CD4-positive, alpha-beta memory T cell (primary cell): ENCODE data around the gene DDA1. TPM values are rescaled to one million over a fixed set of nuclear protein-coding genes. Genes with fewer than 3 reads are reported as not detected.
A peak's percentile ranks its signal among the peaks of the same experiment; 100 is the strongest.

Source experiments
- CTCF ChIA-PET: fragments of 350-600 bp; sonication (Branson Sonifier 250); formaldehyde crosslinking; loops from one replicate; lab custom pipeline; 2021; ENCODE audit warnings: inconsistent platforms; ENCODE audit not compliant: partially characterized antibody; lab: Charles Lee
- POLR2A ChIA-PET: fragments of 350-600 bp; sonication (Branson Sonifier 250); formaldehyde crosslinking; loops from one replicate; lab custom pipeline; 2021; ENCODE audit not compliant: partially characterized antibody; lab: Charles Lee
- DNase-seq, 5 donors: peaks; one replicate each; pipeline versions ENCODE4 v3.0.0 to v3.0.0-alpha.2; 2020 to 2022; ENCODE audit warnings: mixed read lengths in 1 of 5
- H3K27ac ChIP-seq: one replicate; pipeline ENCODE4 v1.7.0; 2013; ENCODE audit warnings: low read depth, low read length
- H3K27me3 ChIP-seq: 2 replicates; pipeline ENCODE4 v1.7.0; 2013; ENCODE audit warnings: mild to moderate bottlenecking, low read length, moderate library complexity; ENCODE audit not compliant: insufficient read depth
- H3K36me3 ChIP-seq: 2 replicates; pipeline ENCODE4 v1.7.0; 2013; ENCODE audit warnings: mild to moderate bottlenecking, low read length, moderate library complexity; ENCODE audit not compliant: insufficient read depth
- H3K4me1 ChIP-seq: 2 replicates; pipeline ENCODE4 v1.7.0; 2013; ENCODE audit warnings: mild to moderate bottlenecking, low read length, moderate library complexity; ENCODE audit not compliant: insufficient read depth
- H3K4me3 ChIP-seq, 2 donors: one replicate each; pipeline ENCODE4 v1.7.0; 2013; ENCODE audit warnings: low read length in 2 of 2, mild to moderate bottlenecking in 1 of 2
- H3K9me3 ChIP-seq, 2 donors: one replicate each; pipeline ENCODE4 v1.7.0; 2013; ENCODE audit warnings: low read length in 2 of 2, control low read depth in 1 of 2; ENCODE audit not compliant: control insufficient read depth in 1 of 2
- H3K27ac Mint-ChIP-seq, 7 donors: one replicate each; pipeline ENCODE4 v1.8.0; 2020 to 2021; ENCODE audit warnings: mixed read lengths in 7 of 7, mild to moderate bottlenecking in 6 of 7, inconsistent platforms in 3 of 7, moderate library complexity in 3 of 7
- H3K27me3 Mint-ChIP-seq, 2 donors: one replicate each; pipeline ENCODE4 v1.8.0; 2020 to 2021; ENCODE audit warnings: mixed read lengths in 2 of 2
- H3K36me3 Mint-ChIP-seq, 2 donors: one replicate each; pipeline ENCODE4 v1.8.0; 2020 to 2021; ENCODE audit warnings: mixed read lengths in 2 of 2, inconsistent platforms in 1 of 2, mild to moderate bottlenecking in 1 of 2
- H3K4me1 Mint-ChIP-seq, 4 donors: one replicate each; pipeline ENCODE4 v1.8.0; 2020 to 2021; ENCODE audit warnings: mixed read lengths in 4 of 4, mild to moderate bottlenecking in 1 of 4
- H3K4me3 Mint-ChIP-seq, 8 donors: one replicate each; pipeline ENCODE4 v1.8.0; 2020 to 2021; ENCODE audit warnings: mixed read lengths in 8 of 8, mild to moderate bottlenecking in 7 of 8, moderate library complexity in 6 of 8, inconsistent platforms in 3 of 8
- H3K9me3 Mint-ChIP-seq, 8 donors: one replicate each; pipeline ENCODE4 v1.8.0; 2020 to 2021; ENCODE audit warnings: mixed read lengths in 8 of 8, mild to moderate bottlenecking in 5 of 8, inconsistent platforms in 3 of 8, moderate library complexity in 1 of 8
- intact Hi-C: fragments of 100-400 bp; cut with micrococcal nuclease; formaldehyde crosslinking; loops from one replicate; pipeline ENCODE4 v1.15.1; 2023
- polyA plus RNA-seq, 2 donors: library from polyadenylated mRNA; unstranded; fragments of 300-500 nt; fragmentation: Illumina TruSeq; gene quantifications; one replicate each; pipeline ENCODE4 v1.2.3, GENCODE V29; 2021
- total RNA-seq, 2 experiments: library from RNA; stranded (reverse); gene quantifications; one replicate each; pipeline ENCODE4 v1.2.3, GENCODE V29; 2021

DDA1 gene
- total and polyA plus RNA-seq, 4 experiments from 2014 or later: 31.6 to 42.6 (median 39.5) TPM

GRCh38 chr19:17333611-17334413, 24.4 kb downstream of the DDA1 start:
- H3K36me3 Mint-ChIP-seq: peaks cover 0 to 14% of the 10 kb centered on the region in 2 donors
- peak overlapping the region; percentile 83 to 97 (median 88) for H3K27ac Mint-ChIP-seq
- H3K36me3 ChIP-seq: no peaks in the 10 kb centered on the region
- intact Hi-C loops: loop anchor here (1.0 to 2.0 kb wide), 2 partner anchors 41 to 57 kb away; no protein-coding TSS in a partner anchor
- peaks cover 53% of the 10 kb centered on the region for H3K4me1 ChIP-seq
- H3K27ac ChIP-seq: peak overlapping the region; percentile 71
- peak overlapping the region; percentile 84 to 94 (median 90) for H3K4me3 Mint-ChIP-seq
- no peaks in the 10 kb centered on the region for H3K27me3 Mint-ChIP-seq
- H3K27me3 ChIP-seq: no peaks in the 10 kb centered on the region
- H3K4me1 Mint-ChIP-seq: peaks cover 18 to 63% (median 41%) of the 10 kb centered on the region in 4 donors
- CTCF ChIA-PET: interaction anchor here (0.5 to 3.2 kb wide), 7 partner anchors 13 to 41 kb away, joined by 3 to 11 read pairs (median 8); partner anchors contain the start of genes DDA1 and MRPL34
- no peaks in the 10 kb centered on the region for H3K9me3 ChIP-seq
- H3K4me3 ChIP-seq: peak overlapping the region; percentile 42 to 76
- peak; percentile 58 to 90 (median 69) for DNase-seq
- POLR2A ChIA-PET: interaction anchor here (1.0 to 5.7 kb wide), 12 partner anchors 9 to 107 kb away, joined by 3 to 64 read pairs (median 7); partner anchors contain the start of genes ABHD8, BABAM1, DDA1 and MRPL34
- H3K9me3 Mint-ChIP-seq: peaks cover 0 to 1% (median 0%) of the 10 kb centered on the region in 8 donors

- H3K4me3 ChIP-seq: peak within 1 kb of the TSS; percentile 71 to 76
- peaks cover 18 to 61% (median 38%) of the 10 kb centered on the region in 4 donors for H3K4me1 Mint-ChIP-seq
Measured at GRCh38 chr19:17334414-17335409, 25.3 kb downstream of the DDA1 start, which contains the start of gene ANO8. Gene ANO8 (minus strand): TSS chr19:17334855. CDS start chr19:17334670, 185 bp downstream.

GRCh38 chr19:17335575-17335974, 26.2 kb downstream of the DDA1 start:
- Histone ChIP-seq H3K27me3 (no peaks in the 10 kb centered on the region), H3K4me3 (no peak overlapping the region), H3K4me1 (peaks cover 47% of the 10 kb centered on the region), H3K36me3 (no peaks in the 10 kb centered on the region), H3K9me3 (no peaks in the 10 kb centered on the region), H3K27ac (peak overlapping the region; percentile 71)
- Mint-ChIP-seq H3K27me3 (no peaks in the 10 kb centered on the region), H3K9me3 (peaks cover 0 to 1% (median 0%) of the 10 kb centered on the region in 8 donors), H3K36me3 (peaks cover 0 to 14% of the 10 kb centered on the region in 2 donors), H3K4me3 (peak overlapping the region in 7 of 8 donors; percentile 26 to 96 (median 86)), H3K27ac (peak overlapping the region in 2 of 7 donors; percentile 74 to 90), H3K4me1 (peaks cover 18 to 55% (median 35%) of the 10 kb centered on the region in 4 donors)
- no peak for DNase-seq
- ChIA-PET CTCF (interaction anchor here (1.1 to 3.2 kb wide), 6 partner anchors 11 to 54 kb away, joined by 5 to 11 read pairs (median 8); partner anchors contain the start of genes DDA1 and MRPL34), POLR2A (interaction anchor here (0.8 to 5.7 kb wide), 14 partner anchors 9 to 210 kb away, joined by 3 to 64 read pairs (median 4); partner anchors contain the start of genes ABHD8, BABAM1, BST2 and DDA1)
- intact Hi-C loops: loop anchor here (2.0 to 5.0 kb wide), 2 partner anchors 43 to 72 kb away; partner anchors contain the start of gene BST2

More at GRCh38 chr19:17334414-17335409, 25.3 kb downstream of the DDA1 start, which contains the start of gene ANO8:
- peaks cover 0 to 14% of the 10 kb centered on the region in 2 donors for H3K36me3 Mint-ChIP-seq
- CTCF ChIA-PET: interaction anchor here (0.8 to 3.2 kb wide), 7 partner anchors 12 to 55 kb away, joined by 3 to 11 read pairs (median 7); partner anchors contain the start of genes DDA1 and MRPL34
- Histone ChIP-seq H3K27ac (peak within 1 kb of the TSS; percentile 71), H3K4me1 (peaks cover 47% of the 10 kb centered on the region), H3K36me3 (no peaks in the 10 kb centered on the region), H3K27me3 (no peaks in the 10 kb centered on the region), H3K9me3 (no peaks in the 10 kb centered on the region)
- H3K27ac Mint-ChIP-seq: peak within 1 kb of the TSS; percentile 89 to 97 (median 92)
- POLR2A ChIA-PET: interaction anchor here (0.8 to 5.7 kb wide), 17 partner anchors 9 to 209 kb away, joined by 3 to 64 read pairs (median 5); partner anchors contain the start of genes ABHD8, BABAM1, BST2 and DDA1
- DNase-seq: peak; percentile 94 to 97 (median 96)
- H3K4me3 Mint-ChIP-seq: peak within 1 kb of the TSS; percentile 88 to 96 (median 90)
- H3K27me3 Mint-ChIP-seq: no peaks in the 10 kb centered on the region
- H3K9me3 Mint-ChIP-seq: peaks cover 0 to 1% (median 0%) of the 10 kb centered on the region in 8 donors
- intact Hi-C loops: loop anchor here (1.0 to 5.0 kb wide), 3 partner anchors 42 to 73 kb away; partner anchors contain the start of gene BST2

GRCh38 chr19:17336872-17337674, 27.7 kb downstream of the DDA1 start, which contains the start of gene GTPBP3:
Gene GTPBP3 (plus strand): TSS chr19:17337553. CDS start chr19:17337612, 59 bp downstream.
- no peaks in the 10 kb centered on the region for H3K27me3 Mint-ChIP-seq
- peaks cover 18 to 53% (median 32%) of the 10 kb centered on the region in 4 donors for H3K4me1 Mint-ChIP-seq
- H3K36me3 ChIP-seq: no peaks in the 10 kb centered on the region
- peak within 1 kb of the TSS; percentile 90 to 98 (median 94) for H3K4me3 Mint-ChIP-seq
- no peaks in the 10 kb centered on the region for H3K9me3 ChIP-seq
- peak; percentile 93 to 99 (median 97) for DNase-seq
- peak within 1 kb of the TSS; percentile 52 to 99 for H3K4me3 ChIP-seq
- peak within 1 kb of the TSS; percentile 84 for H3K27ac ChIP-seq
- peaks cover 0 to 1% (median 0%) of the 10 kb centered on the region in 8 donors for H3K9me3 Mint-ChIP-seq
- H3K27me3 ChIP-seq: no peaks in the 10 kb centered on the region
- peaks cover 47% of the 10 kb centered on the region for H3K4me1 ChIP-seq
- POLR2A ChIA-PET: interaction anchor here (1.6 to 5.7 kb wide), 6 partner anchors 9 to 382 kb away, joined by 3 to 64 read pairs (median 14); partner anchors contain the start of genes ABHD8, DDA1, MAP1S and MRPL34
- H3K36me3 Mint-ChIP-seq: peaks cover 0 to 14% of the 10 kb centered on the region in 2 donors
- CTCF ChIA-PET: interaction anchor here (1.0 kb wide), 1 partner anchor 33 kb away, joined by 3 read pairs; no protein-coding TSS in a partner anchor
- intact Hi-C loops: loop anchor here (1.0 to 5.0 kb wide), 8 partner anchors 9 to 262 kb away; partner anchors contain the start of genes BABAM1, BST2, DDA1 and HAUS8
- H3K27ac Mint-ChIP-seq: peak within 1 kb of the TSS; percentile 90 to 99 (median 97)

- CTCF ChIA-PET: no interaction called here
- Mint-ChIP-seq H3K4me1 (peaks cover 15 to 48% (median 31%) of the 10 kb centered on the region in 4 donors), H3K27ac (peak overlapping the region; percentile 90 to 99 (median 97))
Measured at GRCh38 chr19:17337675-17338432, 28.5 kb downstream of the DDA1 start.

More at GRCh38 chr19:17337675-17338432, 28.5 kb downstream of the DDA1 start:
- H3K27ac ChIP-seq: peak overlapping the region; percentile 84
- peak in 1 of 5 donors; percentile 33 for DNase-seq
- no peaks in the 10 kb centered on the region for H3K36me3 ChIP-seq
- intact Hi-C loops: loop anchor here (1.0 to 5.0 kb wide), 8 partner anchors 8 to 263 kb away; partner anchors contain the start of genes BABAM1, BST2, DDA1 and HAUS8
- H3K27me3 Mint-ChIP-seq: no peaks in the 10 kb centered on the region
- peak overlapping the region; percentile 90 to 98 (median 94) for H3K4me3 Mint-ChIP-seq
- peaks cover 0 to 1% (median 0%) of the 10 kb centered on the region in 8 donors for H3K9me3 Mint-ChIP-seq
- H3K36me3 Mint-ChIP-seq: peaks cover 0 to 14% of the 10 kb centered on the region in 2 donors
- peak overlapping the region; percentile 52 to 99 for H3K4me3 ChIP-seq
- H3K27me3 ChIP-seq: no peaks in the 10 kb centered on the region
- no peaks in the 10 kb centered on the region for H3K9me3 ChIP-seq
- POLR2A ChIA-PET: interaction anchor here (1.2 to 5.7 kb wide), 5 partner anchors 10 to 381 kb away, joined by 3 to 64 read pairs (median 5); partner anchors contain the start of genes ABHD8, DDA1, MAP1S and MRPL34
- peaks cover 42% of the 10 kb centered on the region for H3K4me1 ChIP-seq
